Fibroblast of peridontal ligament (primary cell): ENCODE results near the gene HLA-G.
A peak's percentile ranks its signal among the peaks of the same experiment; 100 is the strongest.
"Not testable (repeated sequence)": the region's sequence is repeated elsewhere in the genome, so short reads cannot be mapped to it uniquely, and the experiment has no call there.

ENCODE experiments used
- DNase-seq: peaks from one replicate; pipeline ENCODE4 v3.0.0-alpha.2; 2010; ENCODE audit errors: extremely low read depth

Gene HLA-G

GRCh38 chr6:29827579-29828470 is at the start of gene HLA-G:
TSS of gene HLA-G (plus strand) at chr6:29827825. CDS start at chr6:29827845, 20 bp downstream.
- DNase-seq, result no peak

- not testable (repeated sequence) for DNase-seq
Measured at GRCh38 chr6:29780019-29780698, 47.5 kb upstream of the HLA-G start.

- DNase-seq, result no peak
Measured at GRCh38 chr6:29789176-29789575, 38.4 kb upstream of the HLA-G start.

GRCh38 chr6:29790626-29791025 is 37.0 kb upstream of the HLA-G start:
- no peak for DNase-seq

- peak; percentile 5 for DNase-seq
Measured at GRCh38 chr6:29791162-29791561, 36.5 kb upstream of the HLA-G start.

GRCh38 chr6:29791786-29792122 is 35.9 kb upstream of the HLA-G start:
- DNase-seq, result no peak

GRCh38 chr6:29792123-29793035 is 35.2 kb upstream of the HLA-G start:
- DNase-seq, result peak; percentile 5

- DNase-seq, result no peak
Measured at GRCh38 chr6:29793036-29793356, 34.6 kb upstream of the HLA-G start.

GRCh38 chr6:29793796-29794195 is 33.8 kb upstream of the HLA-G start:
- DNase-seq, result no peak

GRCh38 chr6:29796026-29796425 is 31.6 kb upstream of the HLA-G start:
- DNase-seq, result no peak

GRCh38 chr6:29797135-29797534 is 30.5 kb upstream of the HLA-G start:
- DNase-seq, result peak; percentile 36

- DNase-seq, result no peak
Measured at GRCh38 chr6:29797966-29798365, 29.7 kb upstream of the HLA-G start.

GRCh38 chr6:29800254-29800653 is 27.4 kb upstream of the HLA-G start:
- no peak for DNase-seq

- DNase-seq, result no peak
Measured at GRCh38 chr6:29806387-29806786, 21.2 kb upstream of the HLA-G start.

GRCh38 chr6:29809249-29809648 is 18.4 kb upstream of the HLA-G start:
- DNase-seq, result no peak

GRCh38 chr6:29810371-29810770 is 17.3 kb upstream of the HLA-G start:
- DNase-seq, result no peak

GRCh38 chr6:29811377-29811776 is 16.2 kb upstream of the HLA-G start:
- DNase-seq, result no peak

GRCh38 chr6:29813066-29813465 is 14.6 kb upstream of the HLA-G start:
- no peak for DNase-seq

- no peak for DNase-seq
Measured at GRCh38 chr6:29813809-29814208, 13.8 kb upstream of the HLA-G start.

GRCh38 chr6:29814379-29815117 is 13.1 kb upstream of the HLA-G start:
- DNase-seq, result no peak

- DNase-seq, result no peak
Measured at GRCh38 chr6:29815118-29815750, 12.4 kb upstream of the HLA-G start.
